GM21360 (cell line): ENCODE results near the gene COA8.
A peak's percentile ranks its signal among the peaks of the same experiment; 100 is the strongest.

Experiments
- ATAC-seq: cut with Tn5 transposase; IDR thresholded peaks from one replicate; pipeline ENCODE4 v1.9.1; 2021; ENCODE audit warnings: mild to moderate bottlenecking, moderate library complexity; ENCODE audit not compliant: unreplicated experiment

The COA8 gene

GRCh38 chr14:103562429-103563225, at the start of gene COA8, which contains the start of gene BAG5:
Gene COA8, plus strand, starts transcription at chr14:103562960. Its CDS starts 42 bp downstream, at chr14:103563002.
Gene BAG5, minus strand, starts transcription at chr14:103562657. Its CDS starts 1,493 bp downstream, at chr14:103561164.
- peak; percentile 65 for ATAC-seq

- no peak for ATAC-seq
Observed at GRCh38 chr14:103514596-103515421, 48.0 kb upstream of the COA8 start.

DNA sequence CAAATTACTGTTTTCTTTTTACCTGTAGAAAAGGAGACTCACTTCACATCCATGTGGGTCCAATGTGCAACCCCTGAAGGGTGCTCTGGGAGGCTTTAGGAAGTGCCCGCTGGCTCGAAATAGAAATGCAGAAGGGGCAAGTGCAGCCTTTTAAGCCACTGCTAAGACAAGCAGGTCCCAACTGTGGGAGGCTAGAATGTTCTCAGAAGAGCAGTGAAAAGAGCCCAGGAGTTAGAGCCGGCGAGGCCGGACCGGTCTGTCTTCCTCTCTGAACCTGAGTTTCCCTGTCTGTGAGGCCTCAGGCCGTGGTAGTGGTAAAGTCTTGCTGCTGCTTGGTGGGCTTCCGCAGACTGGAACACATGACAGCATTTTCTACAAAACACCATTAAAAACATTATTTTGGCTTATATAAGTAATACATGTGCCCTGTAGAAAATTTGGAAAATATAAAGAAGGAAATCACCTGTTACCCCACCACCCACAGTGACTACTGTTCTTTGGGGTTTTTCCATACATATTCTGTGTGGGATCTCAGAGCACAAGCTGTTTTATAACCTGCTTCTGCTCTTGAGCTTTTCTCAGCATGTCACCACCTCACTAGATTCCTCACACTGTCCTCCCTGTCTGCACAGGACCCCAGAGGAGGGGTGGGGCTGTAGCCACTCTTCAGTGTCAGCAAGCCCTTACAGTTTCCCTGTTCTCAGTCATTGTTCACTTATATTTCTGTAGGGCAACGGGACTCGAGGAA, 46.2 kb upstream of the COA8 start:
- no peak for ATAC-seq

- ATAC-seq, result no peak
Observed at GRCh38 chr14:103517174-103517566, 45.6 kb upstream of the COA8 start.

GRCh38 chr14:103517721-103518421, 44.9 kb upstream of the COA8 start:
- no peak for ATAC-seq

- no peak for ATAC-seq
Observed at GRCh38 chr14:103518422-103519042, 44.2 kb upstream of the COA8 start.

DNA sequence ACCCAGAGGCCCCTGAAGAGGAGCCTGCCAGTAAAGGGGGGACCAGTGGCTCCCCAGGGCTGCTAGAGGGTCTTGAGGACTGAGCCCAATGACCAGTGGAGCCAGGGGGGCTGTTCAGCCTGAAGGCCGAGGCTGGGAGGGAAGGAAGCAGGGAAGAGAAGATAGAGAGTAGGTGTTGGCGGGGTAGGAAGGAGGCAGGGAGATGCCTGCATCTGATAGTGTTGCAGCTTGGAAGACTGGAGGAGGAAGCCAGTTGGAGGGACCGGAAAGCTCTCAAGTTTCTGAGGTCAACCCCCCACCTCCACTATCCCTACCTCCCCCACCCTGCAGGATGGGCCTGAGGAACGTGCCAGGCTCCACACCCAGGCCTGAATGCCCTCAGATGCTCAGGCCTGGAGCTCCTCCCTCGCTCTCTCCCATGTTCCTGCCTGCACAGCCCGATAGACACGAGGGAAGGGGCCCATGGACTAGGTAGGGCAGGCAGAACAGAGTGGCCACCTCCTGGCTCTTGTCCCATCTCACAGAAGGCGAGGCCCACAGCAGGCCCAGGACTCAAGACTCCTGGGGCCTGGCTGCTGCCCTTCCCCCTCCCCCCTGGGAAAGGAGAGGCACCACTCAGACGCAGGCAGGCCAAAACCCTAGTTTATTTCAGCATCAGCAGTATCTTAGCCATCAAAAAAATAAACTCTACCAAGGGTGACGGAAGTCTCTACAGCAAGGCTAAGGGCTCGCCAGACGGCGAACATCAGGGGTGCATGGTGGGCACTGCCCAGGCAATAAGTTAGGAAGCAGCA, 43.5 kb upstream of the COA8 start:
- no peak for ATAC-seq

- no peak for ATAC-seq
Observed at GRCh38 chr14:103519837-103520212, 42.9 kb upstream of the COA8 start.

GRCh38 chr14:103520269-103520656, 42.5 kb upstream of the COA8 start:
- no peak for ATAC-seq

DNA sequence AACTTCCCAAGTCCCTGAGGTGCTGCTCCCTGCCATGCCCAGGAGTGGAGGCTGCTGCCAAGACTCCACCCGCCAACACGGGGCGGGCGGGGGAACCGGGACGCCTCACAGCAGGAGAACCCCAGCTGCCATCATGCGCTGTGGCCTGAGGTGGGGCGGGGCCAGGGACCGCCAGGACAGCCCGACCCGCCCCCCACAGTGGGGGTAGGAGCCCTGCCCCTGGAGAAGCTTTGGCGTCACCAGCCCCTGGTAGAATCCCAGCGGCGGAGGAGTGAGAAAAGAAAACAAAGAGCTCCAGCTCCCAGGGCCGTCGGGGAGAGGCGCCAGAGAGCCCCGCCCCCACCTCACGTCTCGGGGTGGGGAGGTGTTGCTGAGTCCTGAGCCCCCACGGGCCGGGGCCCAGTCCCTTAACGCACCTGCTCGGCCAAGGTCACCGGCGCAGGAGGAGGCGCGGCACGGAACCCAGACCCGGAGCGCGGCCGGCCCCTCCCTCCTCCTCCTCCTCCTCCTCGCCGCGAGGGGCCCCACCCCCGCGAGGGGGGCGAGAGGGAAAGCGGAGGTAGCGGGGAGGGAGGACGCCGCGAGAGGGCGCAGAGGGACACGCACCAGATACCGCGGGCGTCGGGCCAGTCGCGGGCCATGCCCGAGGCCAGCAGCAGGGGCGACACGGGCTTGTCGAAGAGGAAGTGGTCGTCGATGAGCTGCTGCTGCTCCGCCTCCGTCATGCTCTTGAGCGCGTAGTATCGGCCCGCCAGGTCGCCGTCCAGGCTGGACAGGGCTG, 41.9 kb upstream of the COA8 start:
- ATAC-seq, result no peak

DNA sequence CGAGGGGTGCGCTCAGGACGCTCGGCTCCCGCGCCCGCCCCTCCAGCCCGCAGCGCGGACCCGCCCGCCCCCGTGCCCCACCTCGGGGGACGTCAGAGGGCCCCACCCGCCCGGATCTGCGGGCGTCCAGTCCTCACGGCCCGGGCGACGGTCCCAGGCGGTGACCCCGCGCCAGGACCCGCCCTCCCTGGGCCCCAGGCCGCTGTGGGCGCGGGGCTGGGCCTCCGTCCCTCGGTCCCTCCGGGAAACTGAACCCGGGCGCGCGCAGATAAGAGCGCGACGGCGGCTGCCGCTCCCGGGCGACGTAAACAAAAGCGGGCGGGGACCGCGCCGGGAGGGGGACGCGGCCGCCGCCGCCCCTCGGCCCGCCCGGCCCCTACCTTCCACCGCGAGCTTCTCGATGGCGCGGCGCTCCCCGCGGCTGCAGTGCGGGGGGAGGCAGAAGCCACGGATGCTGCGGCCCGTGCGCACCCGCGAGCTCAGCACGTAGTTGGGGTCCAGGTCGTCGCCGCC, 41.3 kb upstream of the COA8 start:
- ATAC-seq, result no peak

DNA sequence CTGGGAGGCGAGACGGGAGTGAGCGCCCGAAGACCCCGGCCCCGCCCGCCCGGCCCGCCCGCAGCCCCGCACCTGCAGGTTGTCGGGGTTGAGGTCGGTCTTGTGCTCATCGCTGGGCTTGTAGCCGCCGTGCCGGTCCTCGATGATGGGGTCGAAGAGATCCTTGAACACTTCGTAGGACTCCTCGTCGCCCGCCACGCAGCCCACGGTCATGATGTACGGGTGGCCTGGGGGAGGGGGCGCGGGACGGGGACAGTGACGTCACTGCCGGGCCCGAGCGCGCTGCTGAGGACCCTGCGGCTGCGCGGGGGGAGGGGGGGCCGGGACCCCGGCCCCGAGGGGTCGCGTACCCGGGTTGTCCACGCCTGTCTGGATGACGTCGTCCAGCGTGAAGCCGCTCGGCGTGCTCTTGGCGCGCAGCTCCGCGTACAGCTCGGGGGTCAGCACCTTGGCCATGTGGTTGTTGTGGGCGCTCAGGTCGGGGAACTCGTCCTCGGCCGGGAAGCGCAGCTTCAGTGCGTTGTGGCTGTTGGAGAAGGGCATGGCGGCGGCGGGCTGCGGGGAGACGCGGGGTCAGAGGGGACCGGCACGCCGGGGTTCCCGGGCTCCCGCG, 40.7 kb upstream of the COA8 start:
- no peak for ATAC-seq

- ATAC-seq, result no peak
Observed at GRCh38 chr14:103522649-103523574, 39.8 kb upstream of the COA8 start, which contains the start of gene CKB. Gene CKB, minus strand, starts transcription at chr14:103522830. Its CDS starts 337 bp downstream, at chr14:103522493.

DNA sequence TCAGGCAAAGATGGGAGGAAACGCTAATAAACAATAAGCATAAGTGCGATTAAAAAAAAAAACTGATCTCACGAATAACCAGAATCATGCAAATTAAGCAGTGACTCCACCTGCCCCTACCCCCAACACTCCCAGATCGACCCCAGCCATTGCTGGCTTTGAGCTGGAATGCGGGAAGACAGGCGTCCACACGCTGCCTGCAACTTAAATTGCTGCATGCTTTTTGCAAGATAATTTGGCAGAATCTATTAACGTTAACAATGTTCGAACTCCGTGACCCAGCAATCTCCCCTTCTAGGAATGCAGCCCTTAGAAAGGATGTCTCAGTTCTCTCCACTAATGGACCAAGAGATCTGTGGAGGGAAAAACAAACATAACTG, 39.2 kb upstream of the COA8 start:
- ATAC-seq, result no peak

DNA sequence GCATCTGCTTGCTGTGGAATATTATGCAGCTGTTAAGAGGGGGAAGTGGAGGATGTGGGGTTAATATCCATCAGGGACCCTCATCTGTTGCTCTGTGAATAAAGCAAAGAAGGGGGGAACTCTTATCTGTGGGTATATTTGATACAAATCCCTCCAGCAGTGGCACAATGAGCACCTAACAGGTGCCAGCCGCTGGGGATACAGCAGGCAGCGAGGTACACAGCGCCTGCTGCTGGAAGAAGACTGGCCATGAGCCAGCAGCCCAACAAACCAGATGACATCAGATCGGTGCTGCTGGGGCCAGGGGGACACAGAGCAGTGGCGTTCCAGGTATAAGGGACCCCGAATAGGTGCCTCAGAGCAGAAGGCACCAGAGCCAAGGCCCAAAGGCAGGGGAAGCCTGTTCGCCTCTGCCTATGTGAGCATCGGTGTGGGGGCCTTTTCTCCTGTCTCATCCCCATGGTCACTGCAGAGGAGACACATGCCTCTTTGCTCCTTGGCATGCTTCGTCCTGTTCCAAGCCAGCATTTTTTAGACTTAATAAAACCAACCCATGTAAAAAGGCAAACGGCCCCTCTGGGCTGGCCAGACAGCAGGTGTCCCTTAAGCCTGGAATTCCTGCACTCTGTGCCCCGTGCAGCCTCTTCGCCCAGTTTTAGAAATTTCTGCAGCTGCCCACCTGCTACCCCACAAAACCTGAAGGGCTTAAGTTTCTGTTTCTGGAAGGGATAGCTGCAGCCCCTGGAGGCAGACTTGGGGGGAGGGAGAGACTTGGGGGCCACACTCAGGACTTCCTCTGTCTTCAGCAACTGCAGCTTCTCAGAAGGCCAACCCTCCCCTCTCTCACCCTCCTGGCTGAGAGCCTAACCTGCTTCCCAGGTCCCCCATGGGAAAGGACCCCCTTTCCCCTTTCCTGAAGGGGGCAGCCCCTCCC, 38.5 kb upstream of the COA8 start:
- no peak for ATAC-seq
